Neural progenitor cell (in vitro differentiated cells): ENCODE results near the gene HK1.

Experiments
- EZH2phosphoT487 ChIP-seq: fragments of 200-600 bp; sonication (generic); IDR thresholded peaks from 2 replicates; pipeline ENCODE4 v1.6.1; 2017; ENCODE audit warnings: antibody characterized with exemption
- TF ChIP-seq, protein P1 (sequence below): fragments of 200-600 bp; sonication (generic); IDR thresholded peaks from 2 replicates; pipeline ENCODE4 v1.5.1; 2017; ENCODE audit warnings: antibody characterized with exemption, mild to moderate bottlenecking

DNA sequence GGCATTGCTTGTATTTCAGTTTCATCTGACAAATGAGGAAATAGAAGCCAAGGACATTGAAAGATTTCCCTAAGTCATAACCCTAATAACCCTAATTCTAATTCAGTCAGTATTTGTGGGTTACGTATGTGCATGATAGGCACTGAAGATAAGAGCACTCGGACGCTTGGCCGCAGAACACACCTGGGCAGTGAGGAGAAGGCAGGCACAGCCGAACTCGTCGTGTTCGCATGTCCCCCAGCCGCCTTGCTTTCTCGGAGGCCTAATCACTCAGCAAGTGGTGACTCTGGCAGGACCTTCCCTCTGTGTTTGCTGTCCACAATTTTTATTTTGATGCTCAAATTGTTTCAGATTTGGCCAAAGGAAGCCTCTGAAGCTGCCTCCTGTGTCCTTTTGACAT lies 34.5 kb upstream of the HK1 start:
- TF ChIP-seq, protein P1, sequence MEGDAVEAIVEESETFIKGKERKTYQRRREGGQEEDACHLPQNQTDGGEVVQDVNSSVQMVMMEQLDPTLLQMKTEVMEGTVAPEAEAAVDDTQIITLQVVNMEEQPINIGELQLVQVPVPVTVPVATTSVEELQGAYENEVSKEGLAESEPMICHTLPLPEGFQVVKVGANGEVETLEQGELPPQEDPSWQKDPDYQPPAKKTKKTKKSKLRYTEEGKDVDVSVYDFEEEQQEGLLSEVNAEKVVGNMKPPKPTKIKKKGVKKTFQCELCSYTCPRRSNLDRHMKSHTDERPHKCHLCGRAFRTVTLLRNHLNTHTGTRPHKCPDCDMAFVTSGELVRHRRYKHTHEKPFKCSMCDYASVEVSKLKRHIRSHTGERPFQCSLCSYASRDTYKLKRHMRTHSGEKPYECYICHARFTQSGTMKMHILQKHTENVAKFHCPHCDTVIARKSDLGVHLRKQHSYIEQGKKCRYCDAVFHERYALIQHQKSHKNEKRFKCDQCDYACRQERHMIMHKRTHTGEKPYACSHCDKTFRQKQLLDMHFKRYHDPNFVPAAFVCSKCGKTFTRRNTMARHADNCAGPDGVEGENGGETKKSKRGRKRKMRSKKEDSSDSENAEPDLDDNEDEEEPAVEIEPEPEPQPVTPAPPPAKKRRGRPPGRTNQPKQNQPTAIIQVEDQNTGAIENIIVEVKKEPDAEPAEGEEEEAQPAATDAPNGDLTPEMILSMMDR = no peak
- no peak for TF ChIP-seq EZH2phosphoT487
